ENCODE results near the gene HDGFL2. TPM values are rescaled to one million over a fixed set of nuclear protein-coding genes. Genes with fewer than 3 reads are reported as not detected.

HDGFL2 gene
- total RNA-seq, 2 donors from 2014 or later = 24.9 to 33.6 TPM

DNA sequence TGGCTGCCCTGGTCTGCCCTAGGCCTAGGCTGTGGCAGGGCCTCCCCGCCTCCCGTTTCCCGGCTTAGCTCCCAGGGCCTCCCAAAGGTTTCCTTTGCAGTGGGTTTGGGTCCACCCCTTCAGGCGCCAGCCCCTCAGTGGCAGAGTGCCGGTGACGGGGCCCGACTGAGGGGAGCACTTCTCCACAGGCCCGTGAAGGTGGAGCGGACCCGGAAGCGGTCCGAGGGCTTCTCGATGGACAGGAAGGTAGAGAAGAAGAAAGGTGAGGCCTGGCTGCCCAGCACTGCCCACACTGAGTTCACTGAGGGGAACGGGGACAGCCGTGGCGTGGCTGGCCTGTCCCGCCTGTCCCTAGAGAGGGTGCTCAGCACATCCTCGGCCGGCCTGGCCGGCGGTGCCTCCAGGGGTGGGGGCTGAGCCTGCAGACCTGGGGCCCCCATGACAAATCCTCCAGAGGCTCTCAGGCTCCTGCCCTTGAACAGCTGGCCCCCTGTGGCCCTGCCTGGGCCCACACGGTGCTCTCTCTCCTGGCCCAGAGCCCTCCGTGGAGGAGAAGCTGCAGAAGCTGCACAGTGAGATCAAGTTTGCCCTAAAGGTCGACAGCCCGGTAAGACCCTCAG, 25.8 kb downstream of the HDGFL2 start:
- intact Hi-C loops (cut with DNase I) = no loop called here
- Histone ChIP-seq H3K9me3 (no peaks in the 10 kb centered on the region), H3K27me3 (no peaks in the 10 kb centered on the region), H3K27ac (no peak overlapping the region), H3K4me3 (no peak overlapping the region), H3K36me3 (replicated peaks in 1 of 2; ENCODE audit: insufficient read depth in 1 of 2, low read depth in 2 of 2) (peaks cover 9 to 14% of the 10 kb centered on the region in 2 donors), H3K4me1 (no peaks in the 10 kb centered on the region)
- TF ChIP-seq POLR2A (IDR thresholded peaks at IDR 0.05) = no peak
- TF ChIP-seq, protein P1, sequence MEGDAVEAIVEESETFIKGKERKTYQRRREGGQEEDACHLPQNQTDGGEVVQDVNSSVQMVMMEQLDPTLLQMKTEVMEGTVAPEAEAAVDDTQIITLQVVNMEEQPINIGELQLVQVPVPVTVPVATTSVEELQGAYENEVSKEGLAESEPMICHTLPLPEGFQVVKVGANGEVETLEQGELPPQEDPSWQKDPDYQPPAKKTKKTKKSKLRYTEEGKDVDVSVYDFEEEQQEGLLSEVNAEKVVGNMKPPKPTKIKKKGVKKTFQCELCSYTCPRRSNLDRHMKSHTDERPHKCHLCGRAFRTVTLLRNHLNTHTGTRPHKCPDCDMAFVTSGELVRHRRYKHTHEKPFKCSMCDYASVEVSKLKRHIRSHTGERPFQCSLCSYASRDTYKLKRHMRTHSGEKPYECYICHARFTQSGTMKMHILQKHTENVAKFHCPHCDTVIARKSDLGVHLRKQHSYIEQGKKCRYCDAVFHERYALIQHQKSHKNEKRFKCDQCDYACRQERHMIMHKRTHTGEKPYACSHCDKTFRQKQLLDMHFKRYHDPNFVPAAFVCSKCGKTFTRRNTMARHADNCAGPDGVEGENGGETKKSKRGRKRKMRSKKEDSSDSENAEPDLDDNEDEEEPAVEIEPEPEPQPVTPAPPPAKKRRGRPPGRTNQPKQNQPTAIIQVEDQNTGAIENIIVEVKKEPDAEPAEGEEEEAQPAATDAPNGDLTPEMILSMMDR (IDR thresholded peaks at IDR 0.05) = no peak
- WGBS, 2 donors = 90 to 97% methylated on average over 17 to 22 of the region's 25 CpGs
- no peak for ATAC-seq
- DNase-seq = no peak

DNA sequence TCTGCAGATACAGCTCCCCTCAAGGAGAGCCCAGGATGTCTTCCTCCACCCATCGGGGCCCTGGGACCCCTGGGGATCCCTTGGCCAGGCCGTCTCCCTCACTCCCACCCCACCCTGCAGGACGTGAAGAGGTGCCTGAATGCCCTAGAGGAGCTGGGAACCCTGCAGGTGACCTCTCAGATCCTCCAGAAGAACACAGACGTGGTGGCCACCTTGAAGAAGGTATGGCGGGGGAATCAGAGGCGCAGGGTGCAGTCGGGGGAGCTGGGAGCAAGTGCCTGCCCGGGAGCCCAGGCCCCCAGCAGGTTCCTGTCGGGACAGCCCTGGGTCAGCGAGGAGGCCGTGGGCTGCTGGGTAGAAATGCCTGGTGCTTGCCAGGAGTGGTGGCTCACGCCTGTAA, 26.6 kb downstream of the HDGFL2 start:
- Histone ChIP-seq H3K4me1 (no peaks in the 10 kb centered on the region), H3K9me3 (no peaks in the 10 kb centered on the region), H3K27ac (no peak overlapping the region), H3K4me3 (no peak overlapping the region), H3K36me3 (replicated peaks in 1 of 2; ENCODE audit: insufficient read depth in 1 of 2, low read depth in 2 of 2) (peaks cover 7 to 13% of the 10 kb centered on the region in 2 donors), H3K27me3 (no peaks in the 10 kb centered on the region)
- ATAC-seq (no peak), DNase-seq (no peak)
- TF ChIP-seq POLR2A (IDR thresholded peaks at IDR 0.05) = no peak
- TF ChIP-seq, protein P1 (IDR thresholded peaks at IDR 0.05) = no peak
- 88 to 98% methylated on average over 7 to 12 of the region's 12 CpGs for WGBS, 2 donors
- intact Hi-C loops (cut with DNase I) = no loop called here

DNA sequence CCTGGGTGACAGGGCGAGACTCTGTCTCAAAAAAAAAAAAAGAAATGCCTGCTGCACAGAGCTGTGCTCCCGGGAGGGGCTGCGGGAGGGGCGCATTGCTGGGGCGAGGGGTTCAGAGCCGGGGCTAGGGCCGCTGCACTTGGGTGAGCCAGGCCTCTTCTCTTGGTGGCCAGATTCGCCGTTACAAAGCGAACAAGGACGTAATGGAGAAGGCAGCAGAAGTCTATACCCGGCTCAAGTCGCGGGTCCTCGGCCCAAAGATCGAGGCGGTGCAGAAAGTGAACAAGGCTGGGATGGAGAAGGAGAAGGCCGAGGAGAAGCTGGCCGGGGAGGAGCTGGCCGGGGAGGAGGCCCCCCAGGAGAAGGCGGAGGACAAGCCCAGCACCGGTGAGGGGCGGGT, 27.2 kb downstream of the HDGFL2 start:
- DNase-seq (no peak), ATAC-seq (no peak)
- no peaks in the 10 kb centered on the region for H3K9me3 ChIP-seq
- no peaks in the 10 kb centered on the region for H3K27me3 ChIP-seq
- peaks cover under 1 to 10% of the 10 kb centered on the region in 2 donors for H3K36me3 ChIP-seq (replicated peaks in 1 of 2; ENCODE audit: insufficient read depth in 1 of 2, low read depth in 2 of 2)
- WGBS, 2 donors = 94 to 97% methylated on average over 23 of the region's 23 CpGs
- TF ChIP-seq, protein P1 (IDR thresholded peaks at IDR 0.05) = no peak
- no peak for TF ChIP-seq POLR2A (IDR thresholded peaks at IDR 0.05)
- no peak overlapping the region for H3K27ac ChIP-seq
- no peaks in the 10 kb centered on the region for H3K4me1 ChIP-seq
- intact Hi-C loops (cut with DNase I) = no loop called here
- H3K4me3 ChIP-seq = no peak overlapping the region

DNA sequence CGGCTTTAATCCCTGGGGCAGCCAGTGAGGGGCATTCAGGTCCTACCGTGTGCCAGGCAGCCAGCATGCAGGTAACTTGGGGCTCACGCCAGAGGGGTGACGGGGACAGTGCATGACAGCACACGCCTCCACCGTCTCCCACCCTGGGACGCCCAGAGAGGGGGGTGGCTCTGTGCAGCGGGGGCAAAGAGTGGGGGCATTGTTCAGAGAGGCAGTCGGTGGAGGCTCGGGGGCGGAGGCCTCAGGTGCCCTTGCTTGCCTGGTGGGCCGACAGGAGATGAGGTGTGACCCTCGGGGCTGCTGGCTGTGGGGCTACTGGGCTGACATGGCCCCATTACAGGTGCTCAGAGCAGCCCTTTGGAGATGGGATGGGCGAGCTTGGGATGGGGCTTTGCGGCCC, 27.8 kb downstream of the HDGFL2 start:
- Histone ChIP-seq H3K36me3 (replicated peaks in 1 of 2; ENCODE audit: insufficient read depth in 1 of 2, low read depth in 2 of 2) (peaks cover 0 to 8% of the 10 kb centered on the region in 2 donors), H3K27ac (no peak overlapping the region), H3K4me3 (no peak overlapping the region), H3K4me1 (no peaks in the 10 kb centered on the region), H3K27me3 (no peaks in the 10 kb centered on the region), H3K9me3 (no peaks in the 10 kb centered on the region)
- intact Hi-C loops (cut with DNase I) = no loop called here
- ATAC-seq (no peak), DNase-seq (no peak)
- WGBS, 2 donors = 87 to 97% methylated on average over 11 to 12 of the region's 15 CpGs
- TF ChIP-seq POLR2A (IDR thresholded peaks at IDR 0.05) = no peak

DNA sequence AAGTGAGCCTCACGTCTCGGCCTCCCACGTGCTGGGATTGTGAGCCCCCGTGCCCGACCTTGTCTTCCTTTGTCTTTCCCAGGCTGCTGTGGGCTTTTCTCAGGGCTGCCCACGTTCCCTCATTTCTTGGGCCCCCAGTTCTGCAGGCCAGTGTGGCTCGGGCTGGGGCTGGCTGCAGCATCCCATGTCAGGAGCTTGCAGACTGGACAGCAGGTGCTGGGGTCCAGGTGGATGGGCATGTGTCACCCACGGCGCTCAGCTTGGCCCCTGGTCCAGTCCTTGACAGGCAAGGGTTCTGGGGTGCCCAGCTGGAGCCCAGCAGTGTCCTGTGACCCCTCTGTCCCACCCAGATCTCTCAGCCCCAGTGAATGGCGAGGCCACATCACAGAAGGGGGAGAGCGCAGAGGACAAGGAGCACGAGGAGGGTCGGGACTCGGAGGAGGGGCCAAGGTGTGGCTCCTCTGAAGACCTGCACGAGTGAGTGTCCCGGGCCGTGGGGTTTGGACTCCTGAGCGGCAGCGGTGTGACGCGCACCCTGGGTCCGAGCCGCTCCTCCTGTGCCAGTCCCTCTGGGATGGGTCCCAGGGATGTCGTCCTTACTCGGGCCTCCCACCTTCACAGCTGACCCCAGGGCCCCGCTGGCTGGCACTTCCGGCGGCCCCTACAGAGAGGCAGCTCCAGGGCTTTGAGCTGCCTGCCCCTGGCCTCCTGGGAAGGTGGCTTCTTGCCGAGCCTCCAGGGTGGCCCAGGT, 28.9 kb downstream of the HDGFL2 start:
- Histone ChIP-seq H3K9me3 (no peaks in the 10 kb centered on the region), H3K4me3 (no peak overlapping the region), H3K4me1 (no peaks in the 10 kb centered on the region), H3K27ac (no peak overlapping the region), H3K27me3 (no peaks in the 10 kb centered on the region), H3K36me3 (replicated peaks in 1 of 2; ENCODE audit: insufficient read depth in 1 of 2, low read depth in 2 of 2) (peaks cover 0 to 4% of the 10 kb centered on the region in 2 donors)
- WGBS, 2 donors = 90 to 94% methylated on average over 9 to 29 of the region's 29 CpGs
- intact Hi-C loops (cut with DNase I) = no loop called here
- DNase-seq (no peak), ATAC-seq (no peak)
- TF ChIP-seq, protein P1 (IDR thresholded peaks at IDR 0.05) = no peak
- TF ChIP-seq POLR2A (IDR thresholded peaks at IDR 0.05) = no peak
